BJ (cell line): Measurements from ENCODE around the gene RAB7A. TPM values are rescaled to one million over a fixed set of nuclear protein-coding genes. Genes with fewer than 3 reads are reported as not detected.
A peak's percentile ranks its signal among the peaks of the same experiment; 100 is the strongest.
"Not testable (repeated sequence)": the region's sequence is repeated elsewhere in the genome, so short reads cannot be mapped to it uniquely, and the experiment has no call there.

Source experiments
- CTCF ChIA-PET: fragments of 350-600 bp; formaldehyde crosslinking; extraction: SDS; loops from one replicate; lab custom pipeline; 2021; ENCODE audit warnings: antibody characterized with exemption, inconsistent platforms; lab: Yijun Ruan, JAX
- POLR2A ChIA-PET: fragments of 300-600 bp; sonication (Branson Sonifier 250); formaldehyde crosslinking; extraction: SDS; loops from one replicate; lab custom pipeline; 2021; ENCODE audit warnings: antibody characterized with exemption; lab: Charles Lee
- DNase-seq: peaks from one replicate; pipeline ENCODE4 v3.0.0-alpha.2; 2011; ENCODE audit warnings: low read depth
- H3K27me3 ChIP-seq: 2 replicates; pipeline ENCODE4 v1.6.0; 2011; ENCODE audit warnings: low read length; ENCODE audit not compliant: control insufficient read depth, insufficient read depth
- H3K36me3 ChIP-seq: 2 replicates; pipeline ENCODE4 v1.5.1; 2011; ENCODE audit warnings: low read length; ENCODE audit not compliant: control insufficient read depth, insufficient read depth
- H3K4me3 ChIP-seq: 2 replicates; pipeline ENCODE4 v1.5.1; 2011; ENCODE audit warnings: low read depth, mild to moderate bottlenecking, control low read depth, low read length
- CTCF ChIP-seq: IDR thresholded peaks from 2 replicates; pipeline ENCODE4 v1.5.1; 2011; ENCODE audit warnings: low read depth, mild to moderate bottlenecking, control low read depth, inconsistent platforms, low read length, moderate library complexity; ENCODE audit not compliant: insufficient read depth
- polyA plus RNA-seq: library from polyadenylated mRNA; depleted of rRNA; stranded (reverse); fragments of >200 nt; gene quantifications from 2 replicates; pipeline ENCODE4 v1.2.3, GENCODE V29; 2011

The RAB7A gene
- polyA plus RNA-seq, 1 experiment: 202 TPM

GRCh38 chr3:128727996-128728395 is 2.0 kb downstream of the RAB7A start:
- TF ChIP-seq CTCF: no peak
- H3K27me3 ChIP-seq: no peaks in the 10 kb centered on the region
- ChIA-PET CTCF (interaction anchor here (1.2 to 1.9 kb wide), 4 partner anchors 10 to 67 kb away, joined by 3 to 4 read pairs (median 4); no protein-coding TSS in a partner anchor), POLR2A (interaction anchor here (0.5 kb wide), 1 partner anchor 82 kb away, joined by 3 read pairs; no protein-coding TSS in a partner anchor)
- no peaks in the 10 kb centered on the region for H3K36me3 ChIP-seq
- peak overlapping the region; percentile 100; the same call in 1 of the 2 replicates for H3K4me3 ChIP-seq
- DNase-seq: no peak

- not testable (repeated sequence) for H3K4me3 ChIP-seq, DNase-seq, H3K36me3 ChIP-seq, H3K27me3 ChIP-seq
- CTCF ChIA-PET: interaction anchor here (0.6 to 3.0 kb wide), 4 partner anchors 20 to 81 kb away, joined by 3 to 12 read pairs (median 4); no protein-coding TSS in a partner anchor
- POLR2A ChIA-PET: interaction anchor here (0.6 kb wide), 1 partner anchor 190 kb away, joined by 3 read pairs; no protein-coding TSS in a partner anchor
Observed at GRCh38 chr3:128728521-128728920, 2.5 kb downstream of the RAB7A start.

- CTCF ChIA-PET: interaction anchor here (1.4 to 3.0 kb wide), 2 partner anchors 50 to 64 kb away, joined by 3 to 12 read pairs; no protein-coding TSS in a partner anchor
- no peak for DNase-seq
- POLR2A ChIA-PET: no interaction called here
- Histone ChIP-seq H3K27me3 (no peaks in the 10 kb centered on the region), H3K36me3 (no peaks in the 10 kb centered on the region), H3K4me3 (no peak overlapping the region)
- no peak for TF ChIP-seq CTCF
Observed at GRCh38 chr3:128730471-128730870, 4.5 kb downstream of the RAB7A start.

GRCh38 chr3:128734523-128735189 is 8.7 kb downstream of the RAB7A start:
- DNase-seq: no peak
- ChIA-PET POLR2A (no interaction called here), CTCF (interaction anchor here (2.6 kb wide), 1 partner anchor 61 kb away, joined by 7 read pairs; no protein-coding TSS in a partner anchor)
- Histone ChIP-seq H3K4me3 (no peak overlapping the region), H3K36me3 (no peaks in the 10 kb centered on the region), H3K27me3 (no peaks in the 10 kb centered on the region)
- no peak for TF ChIP-seq CTCF

- ChIA-PET CTCF (interaction anchor here (2.6 kb wide), 1 partner anchor 60 kb away, joined by 7 read pairs; no protein-coding TSS in a partner anchor), POLR2A (no interaction called here)
- TF ChIP-seq CTCF: no peak
- H3K4me3 ChIP-seq: no peak overlapping the region
- H3K27me3 ChIP-seq: no peaks in the 10 kb centered on the region
- H3K36me3 ChIP-seq: no peaks in the 10 kb centered on the region
- no peak for DNase-seq
Observed at GRCh38 chr3:128735287-128735686, 9.3 kb downstream of the RAB7A start.
